ENCODE data around the gene GRIK1.
A peak's percentile ranks its signal among the peaks of the same experiment; 100 is the strongest.

Gene GRIK1

GRCh38 chr21:29771491-29772066, 168.2 kb downstream of the GRIK1 start:
- no peak for DNase-seq

- no peak for DNase-seq
These were observed 176.1 kb downstream of the GRIK1 start for GRCh38 chr21:29763674-29764073.

GRCh38 chr21:29762570-29763082, 177.2 kb downstream of the GRIK1 start:
- DNase-seq, result no peak

- DNase-seq, result no peak
These were observed 186.6 kb downstream of the GRIK1 start for GRCh38 chr21:29753216-29753615.

GRCh38 chr21:29751473-29752185, 188.2 kb downstream of the GRIK1 start:
- no peak for DNase-seq

- no peak for DNase-seq
These were observed 189.8 kb downstream of the GRIK1 start for GRCh38 chr21:29749957-29750356.

GRCh38 chr21:29749223-29749622, 190.6 kb downstream of the GRIK1 start:
- DNase-seq, result no peak

GRCh38 chr21:29748391-29749167, 191.2 kb downstream of the GRIK1 start:
- DNase-seq, result no peak

GRCh38 chr21:29741761-29742160, 198.0 kb downstream of the GRIK1 start:
- DNase-seq, result no peak

- no peak for DNase-seq
These were observed 200.6 kb downstream of the GRIK1 start for GRCh38 chr21:29739176-29739575.

GRCh38 chr21:29738730-29739129, 201.1 kb downstream of the GRIK1 start:
- no peak for DNase-seq

- peak; percentile 51 for DNase-seq
These were observed 202.6 kb downstream of the GRIK1 start for GRCh38 chr21:29737186-29737585.

GRCh38 chr21:29730281-29730680, 209.5 kb downstream of the GRIK1 start:
- DNase-seq, result no peak

- DNase-seq, result no peak
These were observed 213.8 kb downstream of the GRIK1 start for GRCh38 chr21:29726044-29726443.

- no peak for DNase-seq
These were observed 214.6 kb downstream of the GRIK1 start for GRCh38 chr21:29725025-29725736.

GRCh38 chr21:29721964-29722363, 217.8 kb downstream of the GRIK1 start:
- DNase-seq, result no peak

- DNase-seq, result no peak
These were observed 218.6 kb downstream of the GRIK1 start for GRCh38 chr21:29721221-29721620.

GRCh38 chr21:29719521-29719920, 220.3 kb downstream of the GRIK1 start:
- DNase-seq, result no peak

GRCh38 chr21:29718081-29718815, 221.5 kb downstream of the GRIK1 start:
- no peak for DNase-seq

GRCh38 chr21:29717659-29718058, 222.1 kb downstream of the GRIK1 start:
- no peak for DNase-seq

- no peak for DNase-seq
These were observed 223.0 kb downstream of the GRIK1 start for GRCh38 chr21:29716753-29717152.

GRCh38 chr21:29715089-29715488, 224.7 kb downstream of the GRIK1 start:
- no peak for DNase-seq
